ENCODE data around the gene FXYD4.
A peak's percentile ranks its signal among the peaks of the same experiment; 100 is the strongest.

- TF ChIP-seq CTCF (IDR thresholded peaks at IDR 0.05) (peak in 1 of 4 experiments; percentile 2), POLR2A (IDR thresholded peaks at IDR 0.05) (no peak)
These were observed 36.9 kb downstream of the FXYD4 start for GRCh38 chr10:43408331-43408709.

Data from sigmoid colon (tissue), 3 donors.